GM19324 (cell line): ENCODE measurements around the gene SST.

ENCODE experiments used
- ATAC-seq: cut with Tn5 transposase; IDR thresholded peaks from one replicate; pipeline ENCODE4 v1.9.1; 2021; ENCODE audit warnings: mild to moderate bottlenecking, moderate library complexity; ENCODE audit not compliant: unreplicated experiment, low FRiP score

The SST gene

DNA sequence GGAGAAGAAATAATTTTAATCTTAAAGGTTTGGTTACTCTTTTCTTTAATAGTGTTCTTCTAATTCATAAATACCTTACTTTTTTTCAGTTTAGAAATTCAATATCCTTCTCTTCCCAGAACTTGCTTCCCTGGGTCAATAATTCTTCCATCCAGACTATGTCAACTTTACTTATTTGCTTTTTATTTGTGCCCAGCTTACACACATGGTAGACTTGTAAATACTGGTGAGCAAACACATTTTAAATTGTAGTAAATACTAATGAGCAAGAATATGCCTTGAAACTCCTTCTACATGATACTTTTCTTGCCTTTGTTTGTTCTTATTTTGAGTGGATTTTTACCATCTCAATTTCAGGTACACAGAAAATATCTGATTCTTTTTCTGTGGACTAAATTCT, 33.7 kb downstream of the SST start:
- ATAC-seq, result no peak

DNA sequence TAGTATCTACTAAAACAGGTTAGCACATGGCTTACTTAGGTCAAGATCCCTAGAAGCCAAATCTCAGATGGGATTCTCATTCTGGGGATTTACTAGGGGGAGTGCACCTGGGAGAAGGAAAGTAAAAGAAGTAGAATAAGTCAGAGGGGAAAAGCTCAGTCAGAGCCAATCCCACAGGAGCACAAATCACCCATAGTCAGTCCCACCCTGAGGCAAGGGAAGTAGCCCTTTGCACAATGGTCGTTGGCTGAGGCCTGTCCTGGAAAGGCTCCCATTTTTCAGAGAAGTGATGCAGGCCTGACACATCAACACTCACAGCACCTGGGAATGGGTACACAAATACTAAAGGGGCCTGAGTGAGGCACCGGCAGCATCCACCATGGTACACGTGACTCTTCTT, 39.8 kb downstream of the SST start:
- ATAC-seq, result no peak

DNA sequence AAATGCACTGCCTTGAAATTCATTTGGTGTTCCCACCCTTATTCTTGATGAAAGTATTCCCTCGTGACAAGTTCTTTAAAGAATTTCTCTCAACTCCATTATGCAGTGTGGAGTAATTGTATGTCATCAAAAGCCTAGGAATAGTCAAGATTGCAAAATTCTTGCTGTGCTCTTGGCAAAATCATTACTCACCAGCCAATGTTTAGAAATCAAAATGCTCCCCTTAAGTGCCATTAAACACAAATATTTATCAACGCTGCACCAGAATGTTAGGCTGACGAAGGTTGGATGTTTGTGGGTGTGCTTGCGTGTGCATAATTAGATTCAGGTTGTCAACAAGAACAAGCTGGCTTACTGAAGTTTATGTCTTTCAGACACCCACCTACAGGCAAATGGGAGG, 40.5 kb downstream of the SST start:
- ATAC-seq, result no peak

DNA sequence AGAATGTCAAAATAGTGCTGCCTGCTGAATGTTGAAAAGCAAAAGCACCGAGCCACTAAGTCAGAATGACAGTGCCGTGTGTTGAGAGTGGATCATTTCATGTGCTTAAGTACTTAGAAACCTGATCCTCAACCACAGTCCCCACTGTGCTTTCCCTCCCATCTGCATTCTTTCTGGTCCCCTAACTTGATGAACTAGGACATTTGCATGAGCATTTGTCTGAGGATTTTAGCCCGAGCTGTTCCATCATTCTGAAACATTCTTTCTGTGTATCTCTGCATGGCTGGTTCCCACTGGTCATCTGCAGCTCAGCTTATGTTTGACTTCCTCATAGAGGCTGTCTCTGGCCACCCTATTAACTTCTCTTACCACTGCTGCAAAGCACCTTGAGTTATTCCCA, 42.0 kb downstream of the SST start:
- no peak for ATAC-seq

DNA sequence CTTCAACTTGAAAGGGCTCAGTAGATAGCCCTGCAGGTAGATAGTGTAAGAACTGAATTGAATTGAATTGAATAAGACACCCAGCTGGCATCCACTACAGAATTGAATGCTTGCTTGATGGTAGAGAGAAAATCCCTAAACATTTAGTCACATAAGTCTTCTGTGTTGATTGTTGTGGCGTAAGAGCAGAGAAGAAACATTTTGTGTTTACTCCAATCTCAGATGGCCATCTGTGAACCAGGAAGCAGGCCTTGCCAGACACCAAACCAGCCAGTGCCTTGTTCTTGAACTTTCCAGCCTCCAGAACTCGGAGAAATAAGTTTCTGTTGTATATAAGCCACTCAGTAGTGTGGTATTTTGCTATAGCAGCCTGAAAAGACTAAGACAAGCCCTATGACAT, 43.6 kb downstream of the SST start:
- no peak for ATAC-seq

DNA sequence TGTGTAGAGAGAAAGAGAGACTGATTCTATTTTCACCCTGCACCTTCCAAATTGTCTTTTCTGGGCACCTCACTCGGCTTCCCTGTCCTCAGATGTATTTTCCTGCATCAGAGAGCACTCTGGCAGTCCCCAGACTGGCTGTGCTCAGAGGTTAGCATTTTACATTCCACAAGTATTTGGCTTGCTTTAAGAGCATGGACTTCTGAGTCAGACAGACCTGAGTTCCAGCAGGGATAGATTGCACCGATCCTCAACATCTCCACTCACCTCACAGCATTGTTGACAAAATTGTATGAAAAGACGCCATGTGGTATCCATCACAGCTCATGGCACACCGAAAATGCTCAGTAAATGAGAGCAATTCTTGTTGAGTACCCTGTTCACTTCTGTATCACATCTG, 45.6 kb downstream of the SST start:
- ATAC-seq, result no peak

DNA sequence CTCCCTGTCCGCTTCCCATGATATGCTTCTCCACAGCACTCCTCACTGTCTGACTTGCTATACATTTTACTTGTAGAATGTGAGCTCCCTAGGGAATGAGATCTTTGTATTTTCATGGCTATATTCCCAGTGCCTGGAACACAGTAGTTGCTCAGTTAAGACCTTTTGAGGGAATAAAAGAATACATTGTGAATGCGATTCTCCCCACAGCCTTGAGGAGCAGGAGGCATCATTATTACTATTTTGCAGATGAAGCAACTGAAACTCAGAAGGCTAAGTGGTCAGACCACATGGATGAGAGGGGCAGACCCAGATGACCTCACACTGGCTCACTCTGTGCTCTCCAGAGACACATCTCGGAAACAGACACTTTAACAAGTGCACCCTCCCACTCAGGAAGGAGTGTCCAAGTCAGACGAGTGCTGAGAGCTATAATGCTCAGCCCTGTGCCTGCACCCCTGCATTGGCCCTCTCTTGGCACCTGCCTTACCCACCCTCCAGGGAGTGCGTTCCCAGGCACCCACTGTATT, 46.8 kb downstream of the SST start:
- no peak for ATAC-seq

DNA sequence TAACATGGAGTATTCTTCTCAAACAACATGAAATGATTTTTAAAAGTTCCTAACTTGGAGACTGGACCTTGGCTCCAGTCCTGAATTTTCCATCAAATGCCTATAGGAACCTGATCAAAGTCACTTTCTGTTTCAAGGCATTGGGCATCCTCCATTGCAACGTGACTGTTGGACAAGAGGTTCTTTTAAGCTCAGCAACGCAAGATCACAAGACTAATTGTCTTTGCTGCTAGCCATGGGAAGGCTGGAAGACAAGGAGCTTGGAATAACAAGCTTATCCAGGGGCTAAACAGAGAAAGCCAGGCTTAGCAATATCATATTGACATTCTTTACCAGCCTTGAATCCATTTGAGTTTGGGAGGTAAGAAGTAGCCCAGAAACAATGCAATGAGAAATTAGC, 48.3 kb downstream of the SST start:
- ATAC-seq, result no peak

DNA sequence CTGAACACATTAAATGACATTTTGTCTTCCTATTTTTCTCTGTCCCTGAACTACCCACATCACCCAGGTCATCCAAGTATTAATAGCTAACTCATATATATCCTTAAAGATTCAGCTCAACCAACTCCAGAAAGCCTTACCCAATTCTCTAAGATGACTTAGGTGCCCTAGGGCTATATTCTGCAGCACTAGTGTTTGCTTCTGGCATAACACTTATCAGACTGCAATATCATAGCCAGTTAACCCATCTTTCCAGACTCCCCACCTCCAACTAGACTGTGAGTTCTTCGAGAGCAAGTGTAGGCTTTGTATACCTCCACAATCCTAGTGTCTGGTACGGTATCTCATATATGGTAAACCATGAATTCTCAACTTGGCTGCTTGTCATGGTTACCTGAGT, 50.7 kb downstream of the SST start:
- no peak for ATAC-seq
